Endothelial cell (in vitro differentiated cells): ENCODE results near the gene OR51T1. TPM values are rescaled to one million over a fixed set of nuclear protein-coding genes. Genes with fewer than 3 reads are reported as not detected.

Source experiments
- DNase-seq: peaks from one replicate; pipeline ENCODE4 v3.0.0; 2021; ENCODE audit warnings: low spot score
- H3K27ac Mint-ChIP-seq: one replicate; pipeline ENCODE4 v1.8.0; 2021; ENCODE audit warnings: mixed read lengths, inconsistent platforms; ENCODE audit not compliant: unreplicated experiment
- H3K27me3 Mint-ChIP-seq: one replicate; pipeline ENCODE4 v1.8.0; 2021; ENCODE audit warnings: mild to moderate bottlenecking, moderate library complexity, mixed read lengths, inconsistent platforms; ENCODE audit not compliant: unreplicated experiment
- H3K36me3 Mint-ChIP-seq: one replicate; pipeline ENCODE4 v1.8.0; 2021; ENCODE audit warnings: mild to moderate bottlenecking, low read depth, mixed read lengths, inconsistent platforms; ENCODE audit not compliant: unreplicated experiment
- H3K4me1 Mint-ChIP-seq: one replicate; pipeline ENCODE4 v1.8.0; 2021; ENCODE audit warnings: mild to moderate bottlenecking, mixed read lengths, inconsistent platforms; ENCODE audit not compliant: unreplicated experiment
- H3K4me3 Mint-ChIP-seq: one replicate; pipeline ENCODE4 v1.8.0; 2021; ENCODE audit warnings: mild to moderate bottlenecking, mixed read lengths, inconsistent platforms; ENCODE audit not compliant: unreplicated experiment
- H3K9me3 Mint-ChIP-seq: one replicate; pipeline ENCODE4 v1.8.0; 2021; ENCODE audit warnings: mixed read lengths, inconsistent platforms; ENCODE audit not compliant: unreplicated experiment
- CTCF ChIP-seq: fragments of 200-600 bp; sonication (generic); IDR thresholded peaks from one replicate; pipeline ENCODE4 v1.5.0; 2021; ENCODE audit warnings: antibody characterized with exemption; ENCODE audit not compliant: unreplicated experiment
- total RNA-seq: library from RNA; stranded (reverse); fragmentation: NEBNext Ultra II Directional; extraction: Animal tissue kit (Norgen Biotek cat#: 25700); gene quantifications from one replicate; pipeline ENCODE4 v1.2.1, GENCODE V29; 2021; ENCODE audit not compliant: unreplicated experiment

OR51T1 gene
- total RNA-seq, 1 donor from 2014 or later = not detected

GRCh38 chr11:4884361-4884760 is 2.7 kb downstream of the OR51T1 start:
- Mint-ChIP-seq H3K27ac (no peak overlapping the region), H3K4me3 (no peak overlapping the region), H3K36me3 (no peaks in the 10 kb centered on the region), H3K27me3 (no peaks in the 10 kb centered on the region), H3K9me3 (no peaks in the 10 kb centered on the region), H3K4me1 (peaks cover 3% of the 10 kb centered on the region)
- no peak for TF ChIP-seq CTCF
- DNase-seq = no peak

GRCh38 chr11:4886186-4886585 is 4.5 kb downstream of the OR51T1 start:
- Mint-ChIP-seq H3K4me1 (peaks cover 4% of the 10 kb centered on the region), H3K36me3 (no peaks in the 10 kb centered on the region), H3K27me3 (no peaks in the 10 kb centered on the region), H3K9me3 (no peaks in the 10 kb centered on the region), H3K4me3 (no peak overlapping the region), H3K27ac (no peak overlapping the region)
- no peak for TF ChIP-seq CTCF
- DNase-seq = no peak

- TF ChIP-seq CTCF = no peak
- Mint-ChIP-seq H3K27me3 (no peaks in the 10 kb centered on the region), H3K36me3 (no peaks in the 10 kb centered on the region), H3K27ac (no peak overlapping the region), H3K9me3 (no peaks in the 10 kb centered on the region), H3K4me3 (no peak overlapping the region), H3K4me1 (peaks cover 4% of the 10 kb centered on the region)
- DNase-seq = no peak
These were observed 5.9 kb downstream of the OR51T1 start for GRCh38 chr11:4887591-4887990.

- no peaks in the 10 kb centered on the region for H3K27me3 Mint-ChIP-seq
- DNase-seq = no peak
- H3K4me3 Mint-ChIP-seq = no peak overlapping the region
- no peaks in the 10 kb centered on the region for H3K36me3 Mint-ChIP-seq
- no peak for TF ChIP-seq CTCF
- H3K9me3 Mint-ChIP-seq = no peaks in the 10 kb centered on the region
- no peak overlapping the region for H3K27ac Mint-ChIP-seq
- peaks cover 4% of the 10 kb centered on the region for H3K4me1 Mint-ChIP-seq
These were observed 8.6 kb downstream of the OR51T1 start for GRCh38 chr11:4890279-4890678.

- DNase-seq = no peak
- peaks cover 10% of the 10 kb centered on the region for H3K4me1 Mint-ChIP-seq
- H3K4me3 Mint-ChIP-seq = no peak overlapping the region
- H3K27me3 Mint-ChIP-seq = no peaks in the 10 kb centered on the region
- no peak overlapping the region for H3K27ac Mint-ChIP-seq
- peak; percentile 35 for TF ChIP-seq CTCF
- no peaks in the 10 kb centered on the region for H3K9me3 Mint-ChIP-seq
- H3K36me3 Mint-ChIP-seq = no peaks in the 10 kb centered on the region
These were observed 10.4 kb downstream of the OR51T1 start for GRCh38 chr11:4891996-4892640.
